Measurements from ENCODE around the gene PGP.
A peak's percentile ranks its signal among the peaks of the same experiment; 100 is the strongest.

PGP gene

GRCh38 chr16:2190659-2191445 is 23.8 kb downstream of the PGP start:
- CTCF ChIA-PET, result interaction anchor here (0.5 kb wide), 1 partner anchor 598 kb away, joined by 3 read pairs; no protein-coding TSS in a partner anchor
- peak overlapping the region; percentile 14 for H3K27ac ChIP-seq
- POLR2A ChIA-PET (ENCODE audit: low non-redundant PET), result no interaction called here
- no peak for TF ChIP-seq CTCF (conservative IDR thresholded peaks at IDR 0.05; ENCODE audit: low read depth)
- DNase-seq (ENCODE audit: low spot score), result no peak

DNA sequence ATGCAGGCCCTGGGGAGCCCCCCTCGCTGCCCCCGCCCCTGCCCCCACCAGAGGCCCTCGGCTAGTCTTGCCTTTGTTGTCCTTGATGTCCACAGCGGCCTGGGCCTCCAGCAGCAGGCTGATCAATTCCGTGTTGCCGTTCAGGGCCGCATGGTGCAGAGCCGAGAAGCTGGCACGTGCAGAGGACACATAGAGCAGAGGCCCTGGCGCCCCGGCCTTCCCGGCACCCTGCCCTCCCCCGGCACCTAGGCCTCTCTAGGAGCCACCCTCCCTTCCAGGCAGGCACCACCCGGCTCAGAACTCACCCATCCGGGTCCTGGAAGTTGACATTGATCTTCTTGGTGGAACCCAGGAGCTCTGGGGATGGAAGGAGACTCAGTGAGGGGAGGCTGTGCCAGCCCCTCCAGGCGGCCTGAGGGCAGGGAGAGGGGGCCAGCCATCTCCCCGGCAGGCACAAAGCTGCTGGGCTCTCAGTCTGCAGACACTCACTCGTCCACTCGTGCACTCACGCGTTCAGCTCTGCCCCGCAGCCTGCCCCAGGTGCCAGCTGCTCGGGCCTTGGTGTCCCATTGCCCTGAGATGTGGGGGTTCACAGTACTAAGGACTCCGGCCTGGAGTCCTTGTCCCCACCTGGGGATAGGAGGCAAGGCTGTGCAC is 24.5 kb downstream of the PGP start:
- ChIA-PET CTCF (interaction anchor here (0.5 kb wide), 1 partner anchor 599 kb away, joined by 3 read pairs; no protein-coding TSS in a partner anchor), POLR2A (ENCODE audit: low non-redundant PET) (no interaction called here)
- peak overlapping the region; percentile 10; the same call in 1 of the 2 replicates for H3K27ac ChIP-seq
- no peak for DNase-seq (ENCODE audit: low spot score)
- no peak for TF ChIP-seq CTCF (conservative IDR thresholded peaks at IDR 0.05; ENCODE audit: low read depth)

GRCh38 chr16:2189252-2189893 is 25.3 kb downstream of the PGP start:
- no peak overlapping the region for H3K27ac ChIP-seq
- ChIA-PET POLR2A (ENCODE audit: low non-redundant PET) (no interaction called here), CTCF (no interaction called here)
- TF ChIP-seq CTCF (conservative IDR thresholded peaks at IDR 0.05; ENCODE audit: low read depth), result no peak
- no peak for DNase-seq (ENCODE audit: low spot score)

DNA sequence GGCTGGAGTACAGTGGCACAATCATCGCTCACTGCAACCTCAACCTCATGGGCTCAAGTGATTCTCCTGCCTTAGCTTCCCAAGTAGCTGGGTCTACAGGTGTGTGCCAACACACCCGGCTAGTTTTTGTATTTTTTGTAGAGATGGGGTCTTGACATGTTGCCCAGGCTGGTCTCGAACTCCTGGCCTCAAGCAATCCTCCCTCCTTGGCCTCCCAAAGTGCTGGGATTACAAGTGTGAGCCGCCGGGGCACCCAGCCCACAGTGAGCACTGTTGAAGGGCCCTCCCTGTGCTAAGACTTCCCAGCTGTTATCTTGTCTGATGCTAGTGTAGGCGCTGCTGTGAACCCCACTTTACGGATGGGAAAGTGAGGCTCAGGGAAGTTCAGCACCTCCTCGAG is 26.2 kb downstream of the PGP start:
- ChIA-PET POLR2A (ENCODE audit: low non-redundant PET) (no interaction called here), CTCF (interaction anchor here (0.7 kb wide), 1 partner anchor 361 kb away, joined by 3 read pairs; the partner anchor contains the start of gene FAHD1)
- TF ChIP-seq CTCF (conservative IDR thresholded peaks at IDR 0.05; ENCODE audit: low read depth), result no peak
- no peak for DNase-seq (ENCODE audit: low spot score)
- H3K27ac ChIP-seq, result no peak overlapping the region

GRCh38 chr16:2187212-2187611 is 27.4 kb downstream of the PGP start:
- ChIA-PET CTCF (interaction anchor here (0.6 kb wide), 1 partner anchor 348 kb away, joined by 3 read pairs; no protein-coding TSS in a partner anchor), POLR2A (ENCODE audit: low non-redundant PET) (no interaction called here)
- no peak overlapping the region for H3K27ac ChIP-seq
- no peak for TF ChIP-seq CTCF (conservative IDR thresholded peaks at IDR 0.05; ENCODE audit: low read depth)
- no peak for DNase-seq (ENCODE audit: low spot score)

GRCh38 chr16:2186505-2186904 is 28.1 kb downstream of the PGP start:
- CTCF ChIA-PET, result no interaction called here
- DNase-seq (ENCODE audit: low spot score), result no peak
- H3K27ac ChIP-seq, result no peak overlapping the region
- no peak for TF ChIP-seq CTCF (conservative IDR thresholded peaks at IDR 0.05; ENCODE audit: low read depth)
- POLR2A ChIA-PET (ENCODE audit: low non-redundant PET), result no interaction called here
